Measurements from ENCODE around the gene PHF2. TPM values are rescaled to one million over a fixed set of nuclear protein-coding genes. Genes with fewer than 3 reads are reported as not detected.
"Not testable (repeated sequence)": the region's sequence is repeated elsewhere in the genome, so short reads cannot be mapped to it uniquely, and the experiment has no call there.

Gene PHF2
- total RNA-seq, 4 donors from 2014 or later = 32.8 to 50.1 (median 33.0) TPM

GRCh38 chr9:93670208-93671019 is 94.0 kb downstream of the PHF2 start:
- Histone ChIP-seq H3K4me1 (no peaks in the 10 kb centered on the region), H3K27me3 (no peaks in the 10 kb centered on the region), H3K27ac (no peak overlapping the region), H3K4me3 (replicated peaks in 1 of 3) (no peak overlapping the region), H3K9me3 (no peaks in the 10 kb centered on the region), H3K36me3 (peaks cover 26 to 34% of the 10 kb centered on the region in 2 donors)
- TF ChIP-seq CTCF (IDR thresholded peaks at IDR 0.05) (no peak), POLR2A (IDR thresholded peaks at IDR 0.05) (no peak)
- DNase-seq = no peak
- intact Hi-C loops (cut with DNase I) = no loop called here
- 77 to 91% methylated on average over 6 to 7 of the region's 8 CpGs for WGBS, 2 donors

GRCh38 chr9:93671020-93671338 is 94.6 kb downstream of the PHF2 start:
- DNase-seq = no peak
- Histone ChIP-seq H3K4me1 (no peaks in the 10 kb centered on the region), H3K9me3 (no peaks in the 10 kb centered on the region), H3K36me3 (peaks cover 24 to 32% of the 10 kb centered on the region in 2 donors), H3K27ac (no peak overlapping the region), H3K27me3 (no peaks in the 10 kb centered on the region), H3K4me3 (replicated peaks in 1 of 3) (no peak overlapping the region)
- 91 to 97% methylated on average over 2 of the region's 2 CpGs for WGBS, 2 donors
- TF ChIP-seq POLR2A (IDR thresholded peaks at IDR 0.05) = no peak
- no peak for TF ChIP-seq CTCF (IDR thresholded peaks at IDR 0.05)
- intact Hi-C loops (cut with DNase I) = no loop called here

- H3K4me3 ChIP-seq (replicated peaks in 1 of 3); H3K27me3 ChIP-seq; H3K9me3 ChIP-seq; intact Hi-C loops (cut with DNase I); H3K4me1 ChIP-seq; H3K27ac ChIP-seq; DNase-seq: not testable (repeated sequence)
- H3K36me3 ChIP-seq = peaks cover 29 to 30% of the 10 kb centered on the region in 2 donors
- WGBS, 2 donors = 91 to 92% methylated on average over 2 of the region's 2 CpGs
Measured at GRCh38 chr9:93672330-93673020, 96.1 kb downstream of the PHF2 start.

- Histone ChIP-seq H3K27ac (no peak overlapping the region), H3K9me3 (no peaks in the 10 kb centered on the region), H3K4me3 (replicated peaks in 1 of 3) (no peak overlapping the region), H3K36me3 (peaks cover 29 to 37% of the 10 kb centered on the region in 2 donors), H3K4me1 (no peaks in the 10 kb centered on the region), H3K27me3 (no peaks in the 10 kb centered on the region)
- WGBS, 2 donors = 46 to 80% methylated on average over 13 to 14 of the region's 16 CpGs
- peak; percentile 25 to 58 for DNase-seq
- intact Hi-C loops (cut with DNase I) = no loop called here
- TF ChIP-seq CTCF (IDR thresholded peaks at IDR 0.05) (no peak), POLR2A (IDR thresholded peaks at IDR 0.05) (no peak)
Measured at GRCh38 chr9:93673021-93673838, 96.8 kb downstream of the PHF2 start.

- no peaks in the 10 kb centered on the region for H3K4me1 ChIP-seq
- H3K4me3 ChIP-seq (replicated peaks in 1 of 3) = no peak overlapping the region
- no peak overlapping the region for H3K27ac ChIP-seq
- peaks cover 29 to 37% of the 10 kb centered on the region in 2 donors for H3K36me3 ChIP-seq
- DNase-seq = peak in 1 of 2 donors; percentile 3
- no peaks in the 10 kb centered on the region for H3K27me3 ChIP-seq
- no peaks in the 10 kb centered on the region for H3K9me3 ChIP-seq
- TF ChIP-seq CTCF (IDR thresholded peaks at IDR 0.05) = no peak
- TF ChIP-seq POLR2A (IDR thresholded peaks at IDR 0.05) = no peak
- 74 to 86% methylated on average over 7 to 9 of the region's 13 CpGs for WGBS, 2 donors
- intact Hi-C loops (cut with DNase I) = no loop called here
Measured at GRCh38 chr9:93673839-93674334, 97.5 kb downstream of the PHF2 start.

All from thyroid gland (tissue), 4 donors.